HepG2 (cell line): ENCODE results near the gene BORCS5. TPM values are rescaled to one million over a fixed set of nuclear protein-coding genes. Genes with fewer than 3 reads are reported as not detected.

Experiments
- CHD2 ChIP-seq: IDR thresholded peaks from 2 replicates; pipeline ENCODE4 v1.6.1; 2011; ENCODE audit warnings: low read depth, low read length, improper control_type of control experiment
- GATAD1 ChIP-seq: IDR thresholded peaks from 2 replicates; pipeline ENCODE4 v1.6.1; 2016; ENCODE audit warnings: missing genetic modification reagents, missing compliant biosample characterization
- PAX8 ChIP-seq: sonication (generic); formaldehyde crosslinking; IDR thresholded peaks from 2 replicates; pipeline ENCODE4 v1.8.0; 2022; ENCODE audit warnings: mild to moderate bottlenecking, missing genetic modification reagents, borderline replicate concordance
- THAP11 ChIP-seq: IDR thresholded peaks from 2 replicates; pipeline ENCODE4 v1.6.1; 2016; ENCODE audit warnings: missing biosample characterization, missing genetic modification reagents
- TMF1 ChIP-seq: sonication (generic); formaldehyde crosslinking; IDR thresholded peaks from 2 replicates; pipeline ENCODE4 v1.8.1; 2022; ENCODE audit warnings: low read depth, missing genetic modification reagents
- ZBTB1 ChIP-seq: sonication (generic); formaldehyde crosslinking; IDR thresholded peaks from 2 replicates; pipeline ENCODE4 v1.4.0; 2020; ENCODE audit warnings: missing genetic modification reagents, borderline replicate concordance
- ZKSCAN1 ChIP-seq: fragments of 150-350 bp; IDR thresholded peaks from 2 replicates; pipeline ENCODE4 v1.6.1; 2014; ENCODE audit warnings: low read length
- ZNF260 ChIP-seq: sonication (generic); formaldehyde crosslinking; IDR thresholded peaks from 2 replicates; pipeline ENCODE4 v1.4.0; 2020; ENCODE audit warnings: missing genetic modification reagents, low read depth, mild to moderate bottlenecking, borderline replicate concordance
- ZNF3 ChIP-seq: IDR thresholded peaks from 2 replicates; pipeline ENCODE4 v1.7.0; 2017; ENCODE audit warnings: inconsistent platforms
- ZNF318 ChIP-seq: sonication (generic); formaldehyde crosslinking; IDR thresholded peaks from 2 replicates; pipeline ENCODE4 v1.4.0; 2020; ENCODE audit warnings: mild to moderate bottlenecking, missing genetic modification reagents
- ZNF510 ChIP-seq: sonication (generic); formaldehyde crosslinking; IDR thresholded peaks from 2 replicates; pipeline ENCODE4 v1.4.0; 2020; ENCODE audit warnings: low read depth, mild to moderate bottlenecking, missing genetic modification reagents
- ZNF740 ChIP-seq: sonication (generic); formaldehyde crosslinking; IDR thresholded peaks from 2 replicates; pipeline ENCODE4 v1.4.0; 2020; ENCODE audit warnings: missing genetic modification reagents
- polyA plus RNA-seq, 8 experiments: library from polyadenylated mRNA; depleted of rRNA in 3 of 8; stranded (reverse) in 7 of 8; unstranded in 1 of 8; fragments of >200 nt; fragmentation: Illumina TruSeq in 4 of 8; extraction: Trizol in 4 of 8; gene quantifications; 2 replicates each; pipeline versions ENCODE4 v1.2.1 to v1.2.3, GENCODE V29; 2011 to 2016; ENCODE audit warnings: low read depth in 4 of 8, missing spikeins in 1 of 8, mixed read lengths in 1 of 8; ENCODE audit not compliant: insufficient read depth in 1 of 8
- total RNA-seq, 5 experiments: library from RNA; depleted of rRNA; stranded (reverse); fragments of >200 nt; fragmentation: Illumina TruSeq; extraction: Trizol; gene quantifications; 2 replicates each; pipeline ENCODE4 v1.2.3, GENCODE V29; 2016; ENCODE audit warnings: low read depth in 1 of 5
- TF ChIP-seq, protein P1 (sequence below): sonication (generic); formaldehyde crosslinking; IDR thresholded peaks from 2 replicates; pipeline ENCODE4 v1.8.0; 2022; ENCODE audit warnings: missing genetic modification reagents, mild to moderate bottlenecking, borderline replicate concordance
- TF ChIP-seq, protein P2 (sequence below): sonication (generic); formaldehyde crosslinking; IDR thresholded peaks from 2 replicates; pipeline ENCODE4 v1.4.0; 2020; ENCODE audit warnings: missing genetic modification reagents
- TF ChIP-seq, protein P3 (sequence below): sonication (generic); formaldehyde crosslinking; IDR thresholded peaks from 2 replicates; pipeline ENCODE4 v1.4.0; 2020; ENCODE audit warnings: missing genetic modification reagents, mild to moderate bottlenecking, borderline replicate concordance

The BORCS5 gene
- total and polyA plus RNA-seq, 2 of the 13 experiments (the other 11 are each of a cell fraction or from before 2014, with no cell fraction given), result 3.9 to 4.7 TPM

DNA sequence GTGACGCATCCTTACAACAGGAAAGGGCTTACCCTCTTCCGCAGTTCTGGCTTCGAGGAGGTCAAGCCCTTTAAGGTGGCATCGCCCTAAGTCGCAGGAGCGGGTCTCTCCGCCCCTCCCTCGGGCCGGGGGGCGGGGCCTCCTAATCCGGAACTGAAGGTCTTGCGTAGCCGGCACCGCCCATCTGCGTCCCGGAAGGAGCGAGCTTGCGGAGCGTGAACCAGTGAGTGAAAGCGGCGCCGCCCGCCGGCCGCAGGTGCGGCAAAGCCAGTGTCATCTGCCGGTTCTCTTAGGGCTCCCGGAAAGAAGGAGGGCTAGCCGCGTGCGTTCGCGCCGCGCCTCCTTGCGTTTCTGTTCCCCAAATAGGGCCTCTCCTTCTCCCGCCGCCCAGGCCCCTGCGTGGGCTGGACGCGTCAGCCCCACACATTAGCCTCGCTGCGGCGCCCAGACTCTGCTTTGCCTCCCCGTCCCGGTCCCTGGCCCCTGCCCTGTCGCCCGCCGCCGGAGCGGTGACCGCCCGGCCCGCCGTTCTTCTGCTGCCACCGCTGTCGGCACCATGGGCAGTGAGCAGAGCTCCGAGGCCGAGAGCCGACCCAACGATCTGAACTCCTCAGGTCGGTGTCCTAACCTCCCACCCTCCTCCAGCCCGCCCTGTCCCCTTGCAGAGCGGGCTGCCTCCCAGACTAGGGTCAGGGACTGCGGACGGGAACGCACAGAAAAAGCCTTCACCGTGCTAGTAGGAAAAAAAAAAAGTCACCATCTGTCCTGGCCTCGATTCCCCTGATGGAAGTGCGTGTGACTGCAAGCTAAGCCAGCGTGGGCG lies at the start of gene BORCS5 (continued):
- TF ChIP-seq, protein P1, sequence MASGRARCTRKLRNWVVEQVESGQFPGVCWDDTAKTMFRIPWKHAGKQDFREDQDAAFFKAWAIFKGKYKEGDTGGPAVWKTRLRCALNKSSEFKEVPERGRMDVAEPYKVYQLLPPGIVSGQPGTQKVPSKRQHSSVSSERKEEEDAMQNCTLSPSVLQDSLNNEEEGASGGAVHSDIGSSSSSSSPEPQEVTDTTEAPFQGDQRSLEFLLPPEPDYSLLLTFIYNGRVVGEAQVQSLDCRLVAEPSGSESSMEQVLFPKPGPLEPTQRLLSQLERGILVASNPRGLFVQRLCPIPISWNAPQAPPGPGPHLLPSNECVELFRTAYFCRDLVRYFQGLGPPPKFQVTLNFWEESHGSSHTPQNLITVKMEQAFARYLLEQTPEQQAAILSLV, result 0 out of 2 replicates have a peak, but pooled peaks have one; percentile 56
- no peak for TF ChIP-seq ZNF260
- peak; percentile 83 for TF ChIP-seq THAP11 (CRISPR knock-in tag)
- TF ChIP-seq CHD2, result no peak
- no peak for TF ChIP-seq ZKSCAN1
- TF ChIP-seq TMF1 (CRISPR knock-in tag), result no peak; the same call in 1 of the 2 replicates
- TF ChIP-seq ZBTB1 (CRISPR knock-in tag), result no peak
- peak; percentile 75; the same call in 1 of the 2 replicates for TF ChIP-seq GATAD1 (CRISPR knock-in tag)
- TF ChIP-seq PAX8 (CRISPR knock-in tag), result no peak
- no peak for TF ChIP-seq ZNF3 (CRISPR knock-in tag)
- TF ChIP-seq, protein P2, sequence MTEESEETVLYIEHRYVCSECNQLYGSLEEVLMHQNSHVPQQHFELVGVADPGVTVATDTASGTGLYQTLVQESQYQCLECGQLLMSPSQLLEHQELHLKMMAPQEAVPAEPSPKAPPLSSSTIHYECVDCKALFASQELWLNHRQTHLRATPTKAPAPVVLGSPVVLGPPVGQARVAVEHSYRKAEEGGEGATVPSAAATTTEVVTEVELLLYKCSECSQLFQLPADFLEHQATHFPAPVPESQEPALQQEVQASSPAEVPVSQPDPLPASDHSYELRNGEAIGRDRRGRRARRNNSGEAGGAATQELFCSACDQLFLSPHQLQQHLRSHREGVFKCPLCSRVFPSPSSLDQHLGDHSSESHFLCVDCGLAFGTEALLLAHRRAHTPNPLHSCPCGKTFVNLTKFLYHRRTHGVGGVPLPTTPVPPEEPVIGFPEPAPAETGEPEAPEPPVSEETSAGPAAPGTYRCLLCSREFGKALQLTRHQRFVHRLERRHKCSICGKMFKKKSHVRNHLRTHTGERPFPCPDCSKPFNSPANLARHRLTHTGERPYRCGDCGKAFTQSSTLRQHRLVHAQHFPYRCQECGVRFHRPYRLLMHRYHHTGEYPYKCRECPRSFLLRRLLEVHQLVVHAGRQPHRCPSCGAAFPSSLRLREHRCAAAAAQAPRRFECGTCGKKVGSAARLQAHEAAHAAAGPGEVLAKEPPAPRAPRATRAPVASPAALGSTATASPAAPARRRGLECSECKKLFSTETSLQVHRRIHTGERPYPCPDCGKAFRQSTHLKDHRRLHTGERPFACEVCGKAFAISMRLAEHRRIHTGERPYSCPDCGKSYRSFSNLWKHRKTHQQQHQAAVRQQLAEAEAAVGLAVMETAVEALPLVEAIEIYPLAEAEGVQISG, result peak; percentile 90
- TF ChIP-seq ZNF510 (CRISPR knock-in tag), result peak; percentile 79; the same call in 1 of the 2 replicates
- TF ChIP-seq ZNF318 (CRISPR knock-in tag), result no peak; the same call in 1 of the 2 replicates
- no peak for TF ChIP-seq ZNF740 (CRISPR knock-in tag)
- TF ChIP-seq, protein P3, sequence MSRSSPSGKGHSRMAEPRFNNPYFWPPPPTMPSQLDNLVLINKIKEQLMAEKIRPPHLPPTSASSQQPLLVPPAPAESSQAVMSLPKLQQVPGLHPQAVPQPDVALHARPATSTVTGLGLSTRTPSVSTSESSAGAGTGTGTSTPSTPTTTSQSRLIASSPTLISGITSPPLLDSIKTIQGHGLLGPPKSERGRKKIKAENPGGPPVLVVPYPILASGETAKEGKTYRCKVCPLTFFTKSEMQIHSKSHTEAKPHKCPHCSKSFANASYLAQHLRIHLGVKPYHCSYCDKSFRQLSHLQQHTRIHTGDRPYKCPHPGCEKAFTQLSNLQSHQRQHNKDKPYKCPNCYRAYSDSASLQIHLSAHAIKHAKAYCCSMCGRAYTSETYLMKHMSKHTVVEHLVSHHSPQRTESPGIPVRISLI, result peak; percentile 72
